ENCODE data around the gene PIGQ.

PIGQ gene

DNA sequence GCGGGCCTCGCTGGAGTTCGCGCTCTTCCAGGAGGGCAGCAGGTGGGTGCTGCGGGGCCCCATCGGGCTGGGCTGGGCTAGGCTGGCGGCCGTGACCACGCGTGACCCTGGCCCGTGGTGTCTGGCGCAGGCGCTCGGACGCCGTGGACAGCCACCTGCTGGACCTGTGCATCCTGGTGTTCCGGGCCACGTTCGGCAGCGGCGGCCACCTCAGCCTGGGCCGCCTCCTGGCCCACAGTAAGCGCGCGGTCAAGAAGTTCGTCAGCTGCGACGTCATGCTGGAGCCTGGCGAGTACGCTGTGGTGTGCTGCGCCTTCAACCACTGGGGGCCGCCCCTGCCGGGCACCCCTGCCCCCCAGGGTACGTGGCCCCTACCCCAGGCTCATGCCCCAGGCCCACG lies 17.6 kb upstream of the PIGQ start:
- Histone ChIP-seq H3K9me3 (ENCODE audit: control insufficient read depth, low read depth, low read length) (no peaks in the 10 kb centered on the region), H3K9ac (ENCODE audit: low read length) (no peak overlapping the region), H3K36me3 (ENCODE audit: control insufficient read depth, low read depth, low read length) (no peaks in the 10 kb centered on the region), H3K4me3 (ENCODE audit: low read length) (no peak overlapping the region), H3K27me3 (ENCODE audit: control insufficient read depth, insufficient read depth, low read length) (no peaks in the 10 kb centered on the region), H3K4me1 (ENCODE audit: control insufficient read depth, low read depth, low read length) (no peaks in the 10 kb centered on the region), H3K27ac (ENCODE audit: low read length) (no peak overlapping the region)

DNA sequence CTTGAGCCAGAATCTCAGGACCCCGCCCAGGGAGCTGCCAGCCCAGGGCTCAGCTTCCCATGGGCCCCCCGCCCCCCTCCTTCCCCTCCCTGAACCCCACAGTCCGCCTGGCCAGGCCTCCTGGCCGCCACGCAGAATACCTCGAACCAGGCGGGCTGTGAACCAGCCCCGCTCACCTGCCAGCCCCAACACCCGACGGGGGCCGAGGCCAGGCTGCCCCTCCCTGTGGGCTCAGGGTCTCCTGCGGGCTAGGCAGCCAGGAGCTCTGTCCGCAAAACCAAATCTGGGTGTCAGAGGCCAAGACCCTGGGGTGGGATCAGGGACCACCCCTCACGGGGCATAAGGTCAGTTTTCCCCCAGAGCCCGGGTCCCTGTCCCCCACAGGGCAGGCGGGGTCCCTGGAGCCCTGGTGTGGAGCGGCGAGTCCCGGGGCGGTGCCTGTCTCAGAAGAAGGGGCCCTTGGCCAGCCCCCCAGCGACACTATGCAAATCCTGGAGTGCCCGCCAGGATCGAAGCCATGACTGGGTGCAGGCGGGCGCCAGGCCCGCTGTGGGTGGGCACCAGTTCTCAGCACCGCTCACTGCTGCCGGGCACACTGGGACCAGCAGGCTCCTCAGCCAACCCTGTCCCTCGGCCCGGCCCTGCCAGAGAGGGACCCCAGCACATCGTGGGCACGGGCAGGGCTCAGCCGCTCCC lies 16.0 kb upstream of the PIGQ start:
- no peaks in the 10 kb centered on the region for H3K36me3 ChIP-seq (ENCODE audit: control insufficient read depth, low read depth, low read length)
- H3K9ac ChIP-seq (ENCODE audit: low read length): no peak overlapping the region
- H3K4me3 ChIP-seq (ENCODE audit: low read length): no peak overlapping the region
- H3K9me3 ChIP-seq (ENCODE audit: control insufficient read depth, low read depth, low read length): no peaks in the 10 kb centered on the region
- no peak overlapping the region for H3K27ac ChIP-seq (ENCODE audit: low read length)
- peaks cover 10% of the 10 kb centered on the region for H3K27me3 ChIP-seq (ENCODE audit: control insufficient read depth, insufficient read depth, low read length)
- H3K4me1 ChIP-seq (ENCODE audit: control insufficient read depth, low read depth, low read length): no peaks in the 10 kb centered on the region

- H3K9ac ChIP-seq (ENCODE audit: low read length): no peak overlapping the region
- H3K27ac ChIP-seq (ENCODE audit: low read length): no peak overlapping the region
- no peak overlapping the region for H3K4me3 ChIP-seq (ENCODE audit: low read length)
- H3K36me3 ChIP-seq (ENCODE audit: control insufficient read depth, low read depth, low read length): no peaks in the 10 kb centered on the region
- peaks cover under 1% of the 10 kb centered on the region for H3K4me1 ChIP-seq (ENCODE audit: control insufficient read depth, low read depth, low read length)
- H3K27me3 ChIP-seq (ENCODE audit: control insufficient read depth, insufficient read depth, low read length): peaks cover 15% of the 10 kb centered on the region
- H3K9me3 ChIP-seq (ENCODE audit: control insufficient read depth, low read depth, low read length): no peaks in the 10 kb centered on the region
Measured at GRCh38 chr16:554297-554621, 15.5 kb upstream of the PIGQ start.

DNA sequence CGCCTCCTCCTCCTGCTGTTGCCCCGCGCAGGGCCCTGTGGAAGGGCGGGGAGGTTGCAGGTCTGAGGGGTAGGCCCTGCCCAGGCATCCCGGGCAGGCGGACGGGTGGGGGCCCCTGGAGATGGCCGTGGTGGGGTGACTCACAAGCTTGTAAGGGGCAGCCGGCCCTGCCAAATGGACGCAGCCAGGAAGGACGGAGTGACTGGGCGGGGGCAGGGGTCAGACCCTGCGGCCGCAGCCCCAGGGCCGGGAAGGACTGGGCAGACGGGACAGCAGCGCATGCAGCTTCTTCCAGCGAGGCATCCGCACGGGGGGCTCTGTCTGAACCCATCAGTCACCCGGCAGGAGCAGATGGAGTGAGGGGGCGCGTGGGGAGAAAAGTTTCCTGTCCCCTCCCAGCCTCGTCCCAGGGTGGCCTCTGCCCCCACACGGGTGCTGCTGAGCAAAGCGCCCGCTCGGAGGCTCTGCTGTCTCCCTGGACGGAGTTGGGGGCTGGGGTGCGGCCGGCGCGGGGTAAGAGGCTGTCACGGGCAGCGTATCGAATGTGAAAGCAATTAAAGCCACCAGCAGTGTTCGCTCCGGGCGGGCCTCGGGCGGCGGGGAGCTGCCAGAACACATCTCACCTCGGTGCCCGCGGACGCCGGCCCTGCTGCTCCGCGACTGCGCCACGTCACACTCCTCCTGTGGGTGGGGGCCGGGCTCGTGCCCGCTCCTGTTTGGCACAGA lies 15.0 kb upstream of the PIGQ start:
- Histone ChIP-seq H3K9me3 (ENCODE audit: control insufficient read depth, low read depth, low read length) (no peaks in the 10 kb centered on the region), H3K9ac (ENCODE audit: low read length) (no peak overlapping the region), H3K4me1 (ENCODE audit: control insufficient read depth, low read depth, low read length) (peaks cover 3% of the 10 kb centered on the region), H3K4me3 (ENCODE audit: low read length) (no peak overlapping the region), H3K27me3 (ENCODE audit: control insufficient read depth, insufficient read depth, low read length) (peaks cover 20% of the 10 kb centered on the region), H3K27ac (ENCODE audit: low read length) (no peak overlapping the region), H3K36me3 (ENCODE audit: control insufficient read depth, low read depth, low read length) (no peaks in the 10 kb centered on the region)

GRCh38 chr16:555528-556473 lies 14.0 kb upstream of the PIGQ start:
- H3K9ac ChIP-seq (ENCODE audit: low read length): no peak overlapping the region
- H3K27ac ChIP-seq (ENCODE audit: low read length): no peak overlapping the region
- H3K9me3 ChIP-seq (ENCODE audit: control insufficient read depth, low read depth, low read length): no peaks in the 10 kb centered on the region
- H3K4me1 ChIP-seq (ENCODE audit: control insufficient read depth, low read depth, low read length): peaks cover 3% of the 10 kb centered on the region
- H3K36me3 ChIP-seq (ENCODE audit: control insufficient read depth, low read depth, low read length): no peaks in the 10 kb centered on the region
- H3K4me3 ChIP-seq (ENCODE audit: low read length): no peak overlapping the region
- H3K27me3 ChIP-seq (ENCODE audit: control insufficient read depth, insufficient read depth, low read length): peaks cover 24% of the 10 kb centered on the region

- peaks cover 3% of the 10 kb centered on the region for H3K4me1 ChIP-seq (ENCODE audit: control insufficient read depth, low read depth, low read length)
- no peak overlapping the region for H3K9ac ChIP-seq (ENCODE audit: low read length)
- H3K36me3 ChIP-seq (ENCODE audit: control insufficient read depth, low read depth, low read length): no peaks in the 10 kb centered on the region
- no peak overlapping the region for H3K4me3 ChIP-seq (ENCODE audit: low read length)
- no peaks in the 10 kb centered on the region for H3K9me3 ChIP-seq (ENCODE audit: control insufficient read depth, low read depth, low read length)
- no peak overlapping the region for H3K27ac ChIP-seq (ENCODE audit: low read length)
- H3K27me3 ChIP-seq (ENCODE audit: control insufficient read depth, insufficient read depth, low read length): peaks cover 32% of the 10 kb centered on the region
Measured at GRCh38 chr16:556474-557173, 13.1 kb upstream of the PIGQ start.

DNA sequence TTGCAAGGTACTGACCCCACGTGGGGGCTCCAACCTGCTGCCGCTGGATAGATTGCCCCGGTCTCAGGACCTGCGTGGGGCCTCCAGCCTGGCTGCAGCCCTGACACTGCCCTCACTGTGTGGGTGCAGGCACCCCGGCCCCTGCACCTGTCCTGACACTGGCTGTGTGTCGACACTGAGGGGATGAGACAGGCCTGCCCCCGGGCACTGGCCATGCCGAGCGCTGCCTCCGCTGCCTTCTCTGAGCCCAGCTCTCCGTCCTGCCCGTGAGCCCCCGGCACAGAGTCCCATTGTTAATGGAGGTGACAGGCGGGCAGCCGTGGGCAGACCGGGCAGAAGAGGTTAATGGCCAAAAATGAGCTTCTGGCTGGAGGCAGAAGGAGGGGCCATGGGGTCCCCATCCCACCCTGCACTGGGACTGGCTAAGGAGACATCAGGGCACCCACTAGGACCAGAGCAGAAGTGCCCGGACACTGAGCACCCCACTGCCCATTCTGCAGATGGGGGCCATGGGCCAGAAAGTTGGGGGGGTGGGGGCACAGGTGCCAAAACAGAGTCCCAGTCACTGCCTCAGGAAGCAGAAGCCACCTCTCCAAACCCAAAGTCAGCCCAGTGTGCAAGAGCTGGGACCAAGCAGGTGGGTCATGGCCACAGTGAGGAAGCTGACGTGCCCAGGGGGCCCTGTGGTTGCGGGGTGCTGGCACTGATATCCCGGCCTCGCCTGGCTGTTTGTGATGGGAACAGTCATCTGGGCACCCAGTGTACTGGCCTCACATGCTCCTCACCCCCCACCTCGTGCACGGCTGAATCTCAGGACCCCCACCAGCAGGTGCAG lies 12.1 kb upstream of the PIGQ start:
- Histone ChIP-seq H3K27me3 (ENCODE audit: control insufficient read depth, insufficient read depth, low read length) (peaks cover 43% of the 10 kb centered on the region), H3K4me3 (ENCODE audit: low read length) (no peak overlapping the region), H3K36me3 (ENCODE audit: control insufficient read depth, low read depth, low read length) (no peaks in the 10 kb centered on the region), H3K9me3 (ENCODE audit: control insufficient read depth, low read depth, low read length) (no peaks in the 10 kb centered on the region), H3K9ac (ENCODE audit: low read length) (no peak overlapping the region), H3K27ac (ENCODE audit: low read length) (no peak overlapping the region), H3K4me1 (ENCODE audit: control insufficient read depth, low read depth, low read length) (peaks cover 3% of the 10 kb centered on the region)

- Histone ChIP-seq H3K27ac (ENCODE audit: low read length) (no peak overlapping the region), H3K4me3 (ENCODE audit: low read length) (no peak overlapping the region), H3K9me3 (ENCODE audit: control insufficient read depth, low read depth, low read length) (no peaks in the 10 kb centered on the region), H3K9ac (ENCODE audit: low read length) (no peak overlapping the region), H3K36me3 (ENCODE audit: control insufficient read depth, low read depth, low read length) (no peaks in the 10 kb centered on the region), H3K27me3 (ENCODE audit: control insufficient read depth, insufficient read depth, low read length) (peaks cover 44% of the 10 kb centered on the region), H3K4me1 (ENCODE audit: control insufficient read depth, low read depth, low read length) (peaks cover 3% of the 10 kb centered on the region)
Measured at GRCh38 chr16:558298-559020, 11.3 kb upstream of the PIGQ start.

GRCh38 chr16:559021-559380 lies 10.8 kb upstream of the PIGQ start:
- H3K4me3 ChIP-seq (ENCODE audit: low read length): no peak overlapping the region
- H3K4me1 ChIP-seq (ENCODE audit: control insufficient read depth, low read depth, low read length): peaks cover 3% of the 10 kb centered on the region
- no peak overlapping the region for H3K9ac ChIP-seq (ENCODE audit: low read length)
- H3K9me3 ChIP-seq (ENCODE audit: control insufficient read depth, low read depth, low read length): no peaks in the 10 kb centered on the region
- no peaks in the 10 kb centered on the region for H3K36me3 ChIP-seq (ENCODE audit: control insufficient read depth, low read depth, low read length)
- no peak overlapping the region for H3K27ac ChIP-seq (ENCODE audit: low read length)
- peaks cover 44% of the 10 kb centered on the region for H3K27me3 ChIP-seq (ENCODE audit: control insufficient read depth, insufficient read depth, low read length)

DNA sequence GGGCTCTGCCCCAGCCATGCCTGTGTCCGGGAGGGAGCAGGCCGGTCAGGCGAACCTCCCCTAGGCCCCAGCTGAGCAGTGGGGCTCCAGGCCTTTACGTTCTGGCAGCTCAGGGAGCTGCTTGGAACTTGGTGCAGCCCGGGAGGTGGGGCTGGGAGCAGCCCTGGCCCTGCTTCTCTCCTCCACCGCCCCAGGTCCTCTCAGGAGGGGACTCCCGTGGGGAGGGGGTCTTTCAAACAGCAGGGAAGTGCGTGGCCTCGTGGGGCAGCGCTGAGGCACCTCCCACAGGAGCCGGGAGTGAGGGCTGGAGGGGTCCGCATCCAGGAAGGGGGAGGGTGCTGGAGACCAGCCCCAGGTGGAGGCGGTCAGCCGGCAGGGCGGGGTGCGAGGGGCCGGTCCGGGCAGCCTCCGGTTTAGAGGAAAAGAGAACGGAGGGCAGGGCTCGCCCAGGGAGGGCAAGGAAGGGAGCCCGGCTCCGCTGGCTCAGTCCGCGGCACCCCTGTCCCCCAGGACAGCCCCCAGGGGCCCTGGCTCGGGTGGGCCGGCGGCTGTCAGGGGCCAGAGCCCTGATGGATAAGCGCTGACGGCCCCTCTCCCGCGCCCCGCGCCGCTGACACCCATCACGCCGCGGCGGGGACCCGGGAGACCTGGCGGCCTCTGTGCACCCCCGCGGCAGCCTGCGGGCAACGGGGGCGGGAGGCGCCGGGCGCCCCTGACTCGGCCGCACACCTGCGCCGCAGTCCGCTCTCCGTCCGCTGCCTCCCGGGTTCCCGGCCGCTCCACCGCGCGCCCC lies 10.2 kb upstream of the PIGQ start:
- Histone ChIP-seq H3K4me3 (ENCODE audit: low read length) (no peak overlapping the region), H3K27ac (ENCODE audit: low read length) (no peak overlapping the region), H3K36me3 (ENCODE audit: control insufficient read depth, low read depth, low read length) (no peaks in the 10 kb centered on the region), H3K9me3 (ENCODE audit: control insufficient read depth, low read depth, low read length) (no peaks in the 10 kb centered on the region), H3K27me3 (ENCODE audit: control insufficient read depth, insufficient read depth, low read length) (peaks cover 44% of the 10 kb centered on the region), H3K4me1 (ENCODE audit: control insufficient read depth, low read depth, low read length) (peaks cover 3% of the 10 kb centered on the region), H3K9ac (ENCODE audit: low read length) (no peak overlapping the region)

All from iPS-18a (cell line).